ENCODE data around the gene TSPAN9. TPM values are rescaled to one million over a fixed set of nuclear protein-coding genes. Genes with fewer than 3 reads are reported as not detected.

Gene TSPAN9
- total and polyA plus RNA-seq, 2 donors from 2014 or later, result 62.4 to 81.6 TPM

GRCh38 chr12:3131129-3131528, 54.0 kb downstream of the TSPAN9 start:
- TF ChIP-seq CTCF (IDR thresholded peaks at IDR 0.05; ENCODE audit: borderline replicate concordance, extremely low read depth, insufficient read depth), result no peak
- peaks cover 4 to 42% (median 19%) of the 10 kb centered on the region in 3 donors for H3K4me1 ChIP-seq (ENCODE audit: control insufficient read depth in 2 of 3, insufficient read depth in 2 of 3, low read depth in 1 of 3, low read length in 3 of 3)
- no peak overlapping the region for H3K4me3 ChIP-seq (ENCODE audit: low read length in 3 of 3)
- peak in 1 of 5 donors; percentile 64 for DNase-seq
- intact Hi-C loops (cut with DNase I), result loop anchor here (5.0 kb wide), 1 partner anchor 141 kb away; no protein-coding TSS in a partner anchor
- H3K9me3 ChIP-seq (ENCODE audit: control insufficient read depth in 2 of 3, insufficient read depth in 1 of 3, low read length in 3 of 3), result no peaks in the 10 kb centered on the region
- H3K9ac ChIP-seq (ENCODE audit: low read length in 3 of 3), result no peak overlapping the region
- H3K27ac ChIP-seq (ENCODE audit: low read depth in 2 of 2, low read length in 2 of 2), result peak overlapping the region; percentile 80 to 90
- H3K36me3 ChIP-seq (ENCODE audit: control insufficient read depth in 2 of 3, insufficient read depth in 3 of 3, low read length in 3 of 3), result peaks cover 0 to under 1% (median 0%) of the 10 kb centered on the region in 3 donors
- FAIRE-seq, result no peak
- H3K27me3 ChIP-seq (ENCODE audit: control insufficient read depth, insufficient read depth, low read length), result no peaks in the 10 kb centered on the region

GRCh38 chr12:3132636-3133404, 55.6 kb downstream of the TSPAN9 start:
- FAIRE-seq, result no peak
- Histone ChIP-seq H3K9me3 (ENCODE audit: control insufficient read depth in 2 of 3, insufficient read depth in 1 of 3, low read length in 3 of 3) (no peaks in the 10 kb centered on the region), H3K9ac (ENCODE audit: low read length in 3 of 3) (peak overlapping the region in 1 of 3 donors; percentile 10), H3K36me3 (ENCODE audit: control insufficient read depth in 2 of 3, insufficient read depth in 3 of 3, low read length in 3 of 3) (no peaks in the 10 kb centered on the region), H3K27ac (ENCODE audit: low read depth in 2 of 2, low read length in 2 of 2) (peak overlapping the region; percentile 37 to 87), H3K4me1 (ENCODE audit: control insufficient read depth in 2 of 3, insufficient read depth in 2 of 3, low read depth in 1 of 3, low read length in 3 of 3) (peaks cover 4 to 57% (median 30%) of the 10 kb centered on the region in 3 donors), H3K4me3 (ENCODE audit: low read length in 3 of 3) (no peak overlapping the region), H3K27me3 (ENCODE audit: control insufficient read depth, insufficient read depth, low read length) (no peaks in the 10 kb centered on the region)
- intact Hi-C loops (cut with DNase I), result loop anchor here (5.0 kb wide), 1 partner anchor 139 kb away; no protein-coding TSS in a partner anchor
- TF ChIP-seq CTCF (IDR thresholded peaks at IDR 0.05; ENCODE audit: borderline replicate concordance, extremely low read depth, insufficient read depth), result no peak
- peak in 4 of 5 donors; percentile 58 to 83 (median 78) for DNase-seq

GRCh38 chr12:3133405-3133783, 56.2 kb downstream of the TSPAN9 start:
- no peak for TF ChIP-seq CTCF (IDR thresholded peaks at IDR 0.05; ENCODE audit: borderline replicate concordance, extremely low read depth, insufficient read depth)
- no peak for DNase-seq
- H3K4me3 ChIP-seq (ENCODE audit: low read length in 3 of 3), result no peak overlapping the region
- no peaks in the 10 kb centered on the region for H3K27me3 ChIP-seq (ENCODE audit: control insufficient read depth, insufficient read depth, low read length)
- no peak for FAIRE-seq
- no peak overlapping the region for H3K9ac ChIP-seq (ENCODE audit: low read length in 3 of 3)
- H3K27ac ChIP-seq (ENCODE audit: low read depth in 2 of 2, low read length in 2 of 2), result no peak overlapping the region
- intact Hi-C loops (cut with DNase I), result loop anchor here (5.0 kb wide), 1 partner anchor 139 kb away; no protein-coding TSS in a partner anchor
- H3K36me3 ChIP-seq (ENCODE audit: control insufficient read depth in 2 of 3, insufficient read depth in 3 of 3, low read length in 3 of 3), result no peaks in the 10 kb centered on the region
- H3K4me1 ChIP-seq (ENCODE audit: control insufficient read depth in 2 of 3, insufficient read depth in 2 of 3, low read depth in 1 of 3, low read length in 3 of 3), result peaks cover 4 to 57% (median 35%) of the 10 kb centered on the region in 3 donors
- no peaks in the 10 kb centered on the region for H3K9me3 ChIP-seq (ENCODE audit: control insufficient read depth in 2 of 3, insufficient read depth in 1 of 3, low read length in 3 of 3)
